Suprapubic skin (tissue), 4 donors: Measurements from ENCODE around the gene TMEM91. TPM values are rescaled to one million over a fixed set of nuclear protein-coding genes. Genes with fewer than 3 reads are reported as not detected.

ENCODE experiments used
- DNase-seq, 2 donors: peaks; one replicate each; pipeline ENCODE4 v3.0.0-alpha.2; 2019; ENCODE audit warnings: low spot score in 2 of 2
- H3K27ac ChIP-seq: fragments of 200-600 bp; sonication (generic); one replicate; pipeline ENCODE4 v1.5.1; 2019
- H3K27me3 ChIP-seq: fragments of 200-600 bp; sonication (generic); one replicate; pipeline ENCODE4 v1.5.1; 2019
- H3K36me3 ChIP-seq: fragments of 200-600 bp; sonication (generic); one replicate; pipeline ENCODE4 v1.5.1; 2019
- H3K4me1 ChIP-seq: fragments of 200-600 bp; sonication (generic); one replicate; pipeline ENCODE4 v1.5.1; 2019
- H3K4me3 ChIP-seq: fragments of 200-600 bp; sonication (generic); one replicate; pipeline ENCODE4 v1.5.1; 2019; ENCODE audit warnings: mild to moderate bottlenecking
- H3K9me3 ChIP-seq: fragments of 200-600 bp; sonication (generic); one replicate; pipeline ENCODE4 v1.5.1; 2019
- CTCF ChIP-seq, 2 donors: fragments of 200-600 bp in 1 of 2; fragments of 450-650 bp in 1 of 2; sonication (generic) in 1 of 2; IDR thresholded peaks; one replicate each; pipeline ENCODE4 v1.5.1; 2016 to 2019; ENCODE audit warnings: antibody characterized with exemption in 2 of 2, mild to moderate bottlenecking in 1 of 2, moderate library complexity in 1 of 2
- EP300 ChIP-seq: sonication (generic); formaldehyde crosslinking; IDR thresholded peaks from one replicate; pipeline ENCODE4 v1.6.1; 2017; ENCODE audit warnings: antibody characterized with exemption
- POLR2A ChIP-seq, 2 donors: fragments of 450-650 bp; IDR thresholded peaks; one replicate each; pipeline ENCODE4 v1.6.1; 2017; ENCODE audit warnings: antibody characterized with exemption in 2 of 2, mild to moderate bottlenecking in 2 of 2, moderate library complexity in 2 of 2
- POLR2AphosphoS5 ChIP-seq, 3 donors: sonication (generic); formaldehyde crosslinking; IDR thresholded peaks; one replicate each; pipeline ENCODE4 v1.6.1; 2017; ENCODE audit warnings: antibody characterized with exemption in 3 of 3
- WGBS: methylation state at CpG from one replicate; pipeline ENCODE4 v1.1.5; 2018; 5-methylcytosine and 5-hydroxymethylcytosine counted together
- total RNA-seq, 4 donors: library from RNA; depleted of rRNA; stranded (reverse); fragments of >200 nt; gene quantifications; one replicate each; pipeline ENCODE4 v1.1.0, GENCODE V29; 2016

TMEM91 gene
- total RNA-seq, 4 donors from 2014 or later, result 29.6 to 109 (median 88.1) TPM

DNA sequence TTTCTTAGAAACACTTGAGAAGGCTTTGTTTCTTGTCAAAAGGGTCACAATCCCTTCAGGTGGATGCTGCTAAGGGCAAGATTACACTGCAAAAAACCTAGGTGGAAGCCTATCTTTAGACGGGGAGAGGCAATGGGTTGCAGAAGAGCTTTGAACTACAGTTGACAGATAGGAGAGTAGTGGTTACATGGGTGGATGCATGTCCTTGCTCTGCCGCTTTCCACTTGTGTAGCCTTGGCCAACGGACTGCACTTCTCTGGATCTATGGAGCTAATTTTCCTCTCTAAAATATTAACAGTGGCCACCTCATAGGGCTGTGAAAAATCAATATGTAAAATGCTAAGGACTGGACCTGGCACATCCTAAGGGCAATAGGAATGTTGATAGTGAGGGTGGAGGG lies 22.3 kb downstream of the TMEM91 start:
- Histone ChIP-seq H3K4me1 (peaks cover 37% of the 10 kb centered on the region), H3K27me3 (no peaks in the 10 kb centered on the region), H3K4me3 (peak overlapping the region; percentile 96), H3K36me3 (peaks cover 5% of the 10 kb centered on the region), H3K9me3 (no peaks in the 10 kb centered on the region), H3K27ac (no peak overlapping the region)
- DNase-seq, result no peak
- WGBS, result 65% methylated on average over 3 of the region's 3 CpGs
- TF ChIP-seq POLR2AphosphoS5 (IDR thresholded peaks at IDR 0.05), result no peak

DNA sequence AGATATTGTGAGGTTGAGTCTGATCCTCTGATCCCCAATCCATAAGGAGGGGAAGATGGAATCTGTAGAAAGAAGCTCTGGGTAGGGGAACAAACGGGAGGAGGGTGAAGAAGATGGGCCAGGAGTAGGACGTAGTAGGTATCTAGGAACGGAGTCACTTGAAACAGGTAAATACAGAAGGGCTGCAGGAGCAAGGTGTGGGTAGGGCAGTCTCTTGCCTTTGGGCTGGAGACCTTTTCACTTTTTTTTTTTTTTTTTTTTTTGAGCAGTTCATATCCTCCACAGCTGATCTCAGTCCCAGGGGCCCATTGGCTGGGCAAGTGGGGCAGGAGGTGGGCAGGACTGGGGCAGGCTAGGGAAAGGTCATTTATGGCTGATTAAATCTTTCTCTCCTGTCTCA lies 22.8 kb downstream of the TMEM91 start:
- no peaks in the 10 kb centered on the region for H3K27me3 ChIP-seq
- no peak for DNase-seq
- no peak overlapping the region for H3K27ac ChIP-seq
- WGBS, result 78% methylated on average over 3 of the region's 3 CpGs
- TF ChIP-seq POLR2AphosphoS5 (IDR thresholded peaks at IDR 0.05), result no peak
- TF ChIP-seq EP300, result no peak
- no peak for TF ChIP-seq POLR2A (IDR thresholded peaks at IDR 0.05)
- TF ChIP-seq CTCF (IDR thresholded peaks at IDR 0.05), result no peak
- H3K4me1 ChIP-seq, result peaks cover 37% of the 10 kb centered on the region
- H3K9me3 ChIP-seq, result no peaks in the 10 kb centered on the region
- peaks cover 5% of the 10 kb centered on the region for H3K36me3 ChIP-seq
- H3K4me3 ChIP-seq, result peak overlapping the region; percentile 96

DNA sequence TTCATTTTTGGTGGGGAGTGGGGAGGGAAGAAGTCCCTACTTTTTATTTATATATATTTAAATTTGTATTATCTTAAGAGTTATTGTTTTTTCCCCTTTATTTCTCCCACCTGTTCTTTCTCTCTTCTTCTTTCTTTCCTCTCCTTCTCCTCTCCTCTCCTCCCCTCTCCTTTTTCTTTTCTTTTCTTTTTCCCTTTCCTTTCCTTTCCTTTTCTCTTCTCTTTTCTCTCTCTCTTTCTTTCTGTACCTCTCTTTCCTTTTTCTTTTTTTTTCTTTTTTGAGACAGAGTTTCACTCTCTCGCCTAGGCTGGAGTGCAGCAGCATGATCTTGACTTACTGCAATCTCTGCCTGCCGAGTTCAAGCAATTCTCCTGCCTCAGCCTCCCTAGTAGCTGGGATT lies 23.2 kb downstream of the TMEM91 start:
- Histone ChIP-seq H3K4me1 (peaks cover 37% of the 10 kb centered on the region), H3K9me3 (no peaks in the 10 kb centered on the region)

GRCh38 chr19:41401483-41401882 lies 25.1 kb downstream of the TMEM91 start:
- no peak for DNase-seq

More for the DNA sequence above, 23.2 kb downstream of the TMEM91 start:
- no peak overlapping the region for H3K4me3 ChIP-seq
- H3K27ac ChIP-seq, result no peak overlapping the region
- TF ChIP-seq POLR2A (IDR thresholded peaks at IDR 0.05) (no peak), EP300 (no peak), POLR2AphosphoS5 (IDR thresholded peaks at IDR 0.05) (no peak), CTCF (IDR thresholded peaks at IDR 0.05) (no peak)
- 93% methylated on average over 2 of the region's 2 CpGs for WGBS
- no peak for DNase-seq
- H3K36me3 ChIP-seq, result peaks cover 5% of the 10 kb centered on the region
- no peaks in the 10 kb centered on the region for H3K27me3 ChIP-seq

GRCh38 chr19:41402010-41402409 lies 25.7 kb downstream of the TMEM91 start:
- Histone ChIP-seq H3K27ac (no peak overlapping the region), H3K9me3 (no peaks in the 10 kb centered on the region), H3K4me1 (peaks cover 33% of the 10 kb centered on the region), H3K4me3 (no peak overlapping the region), H3K36me3 (peaks cover 5% of the 10 kb centered on the region), H3K27me3 (no peaks in the 10 kb centered on the region)
- no peak for DNase-seq
- 60% methylated on average over 3 of the region's 3 CpGs for WGBS
- TF ChIP-seq POLR2AphosphoS5 (IDR thresholded peaks at IDR 0.05) (no peak), CTCF (IDR thresholded peaks at IDR 0.05) (no peak), EP300 (no peak), POLR2A (IDR thresholded peaks at IDR 0.05) (no peak)

More at GRCh38 chr19:41401483-41401882, 25.1 kb downstream of the TMEM91 start:
- Histone ChIP-seq H3K4me3 (no peak overlapping the region), H3K9me3 (no peaks in the 10 kb centered on the region), H3K36me3 (peaks cover 5% of the 10 kb centered on the region), H3K27me3 (no peaks in the 10 kb centered on the region), H3K4me1 (peaks cover 38% of the 10 kb centered on the region), H3K27ac (no peak overlapping the region)
- 73% methylated on average over 4 of the region's 4 CpGs for WGBS
- TF ChIP-seq POLR2A (IDR thresholded peaks at IDR 0.05) (no peak), CTCF (IDR thresholded peaks at IDR 0.05) (no peak), POLR2AphosphoS5 (IDR thresholded peaks at IDR 0.05) (no peak), EP300 (no peak)
